ENCODE data around the gene PCGF1. TPM values are rescaled to one million over a fixed set of nuclear protein-coding genes. Genes with fewer than 3 reads are reported as not detected.
A peak's percentile ranks its signal among the peaks of the same experiment; 100 is the strongest.

Gene PCGF1
- total RNA-seq, 1 donor: 23.7 TPM

GRCh38 chr2:74502147-74502719 lies 5.3 kb downstream of the PCGF1 start:
- TF ChIP-seq CTCF (IDR thresholded peaks at IDR 0.05; ENCODE audit: insufficient read depth, low read depth, low read length): no peak
- DNase-seq (ENCODE audit: low read depth): no peak
- peak overlapping the region; percentile 71 for H3K4me3 ChIP-seq (ENCODE audit: low read depth, low read length)

- peak overlapping the region; percentile 71 for H3K4me3 ChIP-seq (ENCODE audit: low read depth, low read length)
- DNase-seq (ENCODE audit: low read depth): no peak
Measured at GRCh38 chr2:74501335-74502071, 6.0 kb downstream of the PCGF1 start.

GRCh38 chr2:74500578-74500946 lies 6.9 kb downstream of the PCGF1 start:
- no peak for DNase-seq (ENCODE audit: low read depth)
- TF ChIP-seq CTCF (IDR thresholded peaks at IDR 0.05; ENCODE audit: insufficient read depth, low read depth, low read length): no peak

More at GRCh38 chr2:74501335-74502071, 6.0 kb downstream of the PCGF1 start:
- TF ChIP-seq CTCF (IDR thresholded peaks at IDR 0.05; ENCODE audit: insufficient read depth, low read depth, low read length): no peak

GRCh38 chr2:74499940-74500577 lies 7.4 kb downstream of the PCGF1 start:
- H3K4me3 ChIP-seq (ENCODE audit: low read depth, low read length): peak overlapping the region; percentile 57
- TF ChIP-seq CTCF (IDR thresholded peaks at IDR 0.05; ENCODE audit: insufficient read depth, low read depth, low read length): no peak
- DNase-seq (ENCODE audit: low read depth): no peak

More at GRCh38 chr2:74500578-74500946, 6.9 kb downstream of the PCGF1 start:
- H3K4me3 ChIP-seq (ENCODE audit: low read depth, low read length): no peak overlapping the region

- peak; percentile 37 for DNase-seq (ENCODE audit: low read depth)
- TF ChIP-seq CTCF (IDR thresholded peaks at IDR 0.05; ENCODE audit: insufficient read depth, low read depth, low read length): no peak
- peak within 1 kb of the TSS; percentile 57 for H3K4me3 ChIP-seq (ENCODE audit: low read depth, low read length)
Measured at GRCh38 chr2:74499267-74499939, 8.1 kb downstream of the PCGF1 start, which contains the start of gene LBX2. LBX2 (minus strand) TSS chr2:74499603; CDS start chr2:74499537, 66 bp downstream.

- H3K4me3 ChIP-seq (ENCODE audit: low read depth, low read length): peak overlapping the region; percentile 57
- DNase-seq (ENCODE audit: low read depth): peak; percentile 36
- TF ChIP-seq CTCF (IDR thresholded peaks at IDR 0.05; ENCODE audit: insufficient read depth, low read depth, low read length): no peak
Measured at GRCh38 chr2:74498500-74499266, 8.8 kb downstream of the PCGF1 start.

Measured in fibroblast of villous mesenchyme (primary cell).